ENCODE results near the gene AARSD1.

The AARSD1 gene

DNA sequence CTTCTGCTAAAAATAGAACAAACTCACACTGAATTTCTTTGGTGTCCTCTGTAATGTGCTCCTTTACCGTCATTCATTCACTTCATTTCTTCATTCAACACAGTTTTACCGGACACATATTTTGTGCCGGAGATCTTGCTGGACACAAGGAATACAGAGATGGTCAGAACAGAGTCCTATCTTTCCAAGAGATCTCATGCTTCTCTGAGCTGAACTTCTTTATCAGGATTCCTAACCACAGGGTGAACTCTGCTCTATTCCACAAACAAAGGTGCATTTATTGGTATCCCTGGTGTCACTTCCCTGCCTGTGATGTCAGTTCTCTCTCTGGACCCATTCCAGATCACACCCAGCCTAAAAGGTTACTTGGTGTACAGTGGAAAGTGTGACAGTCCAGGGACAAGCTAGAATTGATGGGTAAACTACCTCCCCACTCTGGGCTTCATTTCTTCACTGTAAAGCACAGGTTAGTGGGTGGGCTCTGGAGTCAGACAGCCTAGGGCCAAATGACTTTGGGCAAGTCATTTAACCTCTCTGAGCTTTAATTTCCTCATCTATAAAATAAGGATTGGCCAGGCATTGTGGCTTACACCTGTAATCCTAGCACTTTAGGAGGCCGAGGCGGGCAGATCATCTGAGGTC lies 46.5 kb upstream of the AARSD1 start:
- WGBS, 2 donors (ENCODE audit: extremely low coverage in 2 of 2, insufficient read length in 2 of 2, insufficient replicate concordance in 1 of 2): no CpG with 5 or more reads among the region's 5 CpGs

DNA sequence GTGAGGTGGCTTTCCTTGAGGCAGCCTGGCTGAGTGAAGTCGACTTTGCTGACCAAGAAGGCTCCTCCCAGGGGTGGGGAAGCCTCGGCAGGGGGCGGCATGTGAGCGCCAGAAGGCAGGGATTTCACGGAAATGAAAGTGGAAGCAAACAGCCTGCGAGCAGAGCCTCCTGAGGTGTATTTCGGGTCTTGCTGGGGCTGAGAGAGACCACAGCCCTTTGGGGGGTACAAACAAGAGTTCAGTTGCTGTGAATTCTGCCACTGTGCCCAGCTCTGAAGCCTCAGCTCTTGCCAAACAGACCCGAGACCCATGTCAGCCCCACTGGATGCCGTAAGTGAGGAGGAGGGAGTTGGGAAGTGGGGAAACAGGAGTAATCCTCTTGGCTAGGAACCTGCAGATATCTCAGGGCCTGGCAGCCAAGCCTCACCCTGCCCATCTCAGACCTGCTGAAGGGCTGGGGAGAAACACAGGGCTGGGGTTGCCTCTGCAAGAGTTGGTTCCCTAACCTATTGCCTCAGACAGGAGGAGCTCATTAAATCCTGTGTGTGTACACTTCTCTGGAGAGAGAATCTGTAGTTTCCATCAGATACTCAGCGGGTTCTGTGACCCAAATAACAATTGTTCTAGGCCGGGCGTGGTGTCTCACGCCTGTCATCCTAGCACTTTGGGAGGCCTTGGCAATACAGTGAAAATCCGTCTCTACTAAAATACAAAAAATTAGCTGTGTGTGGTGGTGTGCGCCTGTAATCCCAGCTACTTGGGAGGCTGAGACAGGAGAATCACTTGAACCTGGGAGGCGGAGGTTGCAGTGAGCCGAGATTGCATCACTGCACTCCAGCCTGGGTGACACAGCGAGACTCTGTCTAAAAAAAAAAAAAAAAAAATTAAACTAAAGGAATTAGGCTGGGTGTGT lies 42.6 kb upstream of the AARSD1 start, which contains the start of gene IFI35:
Gene IFI35, plus strand, starts transcription at position 146 of the 913 bp plus-strand sequence. Its CDS starts 164 bp downstream, at position 310.
- Histone ChIP-seq H3K27me3 (ENCODE audit: control insufficient read depth in 3 of 3, insufficient read depth in 3 of 3, low read depth in 1 of 3, low read length in 3 of 3) (no peaks in the 10 kb centered on the region), H3K27ac (replicated peaks; ENCODE audit: low read length) (peak within 1 kb of the TSS; percentile 66), H3K23ac (ENCODE audit: low read depth, low read length, poor library complexity) (peak within 1 kb of the TSS; percentile 16), H3K14ac (ENCODE audit: low read length) (no peak within 1 kb of the TSS), H3K36me3 (replicated peaks in 1 of 2; ENCODE audit: control insufficient read depth in 2 of 2, insufficient read depth in 2 of 2, low read length in 2 of 2) (peaks cover 17 to 28% of the 10 kb centered on the region in 2 donors), H2BK5ac (ENCODE audit: low read length) (no peak within 1 kb of the TSS), H2AFZ (ENCODE audit: low read length) (peak within 1 kb of the TSS; percentile 77), H3K9ac (ENCODE audit: low read depth, low read length, poor library complexity) (peak within 1 kb of the TSS; percentile 84), H3K18ac (ENCODE audit: low read length) (no peak within 1 kb of the TSS), H3K9me3 (replicated peaks in 1 of 2; ENCODE audit: control insufficient read depth in 2 of 2, insufficient read depth in 1 of 2, low read depth in 1 of 2, low read length in 2 of 2) (no peaks in the 10 kb centered on the region), H4K91ac (ENCODE audit: low read depth, low read length, poor library complexity) (no peak within 1 kb of the TSS), H2BK15ac (ENCODE audit: low read length) (no peak within 1 kb of the TSS), H3K4me1 (ENCODE audit: control insufficient read depth in 2 of 2, insufficient read depth in 1 of 2, low read depth in 1 of 2, low read length in 2 of 2) (peaks cover 0 to 5% of the 10 kb centered on the region in 2 donors), H3K4me2 (ENCODE audit: insufficient read depth, low read length, poor library complexity, severe bottlenecking) (peak within 1 kb of the TSS; percentile 14), H4K8ac (ENCODE audit: low read depth, low read length) (no peak within 1 kb of the TSS), H2BK12ac (ENCODE audit: low read length) (no peak within 1 kb of the TSS), H3K4me3 (ENCODE audit: low read length in 2 of 2) (peak within 1 kb of the TSS in 1 of 2 donors; percentile 7), H2AK5ac (ENCODE audit: low read depth, low read length) (no peak within 1 kb of the TSS), H3K79me1 (ENCODE audit: low read depth, low read length) (no peaks in the 10 kb centered on the region), H3K4ac (ENCODE audit: low read length) (no peak within 1 kb of the TSS), H2BK120ac (ENCODE audit: low read depth, low read length) (no peak within 1 kb of the TSS)
- DNase-seq (ENCODE audit: low spot score): no peak
- WGBS, 2 donors (ENCODE audit: extremely low coverage in 2 of 2, insufficient read length in 2 of 2, insufficient replicate concordance in 1 of 2): no CpG with 5 or more reads among the region's 18 CpGs

More for the DNA sequence above, 46.5 kb upstream of the AARSD1 start:
- H3K9me3 ChIP-seq (replicated peaks in 1 of 2; ENCODE audit: control insufficient read depth in 2 of 2, insufficient read depth in 1 of 2, low read depth in 1 of 2, low read length in 2 of 2): no peaks in the 10 kb centered on the region
- no peak overlapping the region for H2BK120ac ChIP-seq (ENCODE audit: low read depth, low read length)
- no peak overlapping the region for H3K14ac ChIP-seq (ENCODE audit: low read length)
- H3K18ac ChIP-seq (ENCODE audit: low read length): no peak overlapping the region
- no peak overlapping the region for H2AFZ ChIP-seq (ENCODE audit: low read length)
- no peak overlapping the region for H3K27ac ChIP-seq (replicated peaks; ENCODE audit: low read length)
- DNase-seq (ENCODE audit: low spot score): no peak
- H3K4me3 ChIP-seq (ENCODE audit: low read length in 2 of 2): no peak overlapping the region
- no peak overlapping the region for H2BK5ac ChIP-seq (ENCODE audit: low read length)
- H2BK12ac ChIP-seq (ENCODE audit: low read length): no peak overlapping the region
- H3K4me2 ChIP-seq (ENCODE audit: insufficient read depth, low read length, poor library complexity, severe bottlenecking): no peak overlapping the region
- no peaks in the 10 kb centered on the region for H3K27me3 ChIP-seq (ENCODE audit: control insufficient read depth in 3 of 3, insufficient read depth in 3 of 3, low read depth in 1 of 3, low read length in 3 of 3)
- no peak overlapping the region for H3K9ac ChIP-seq (ENCODE audit: low read depth, low read length, poor library complexity)
- no peak overlapping the region for H3K4ac ChIP-seq (ENCODE audit: low read length)
- no peak overlapping the region for H2AK5ac ChIP-seq (ENCODE audit: low read depth, low read length)
- H4K8ac ChIP-seq (ENCODE audit: low read depth, low read length): no peak overlapping the region
- H3K4me1 ChIP-seq (ENCODE audit: control insufficient read depth in 2 of 2, insufficient read depth in 1 of 2, low read depth in 1 of 2, low read length in 2 of 2): peaks cover 11 to 12% of the 10 kb centered on the region in 2 donors
- no peak overlapping the region for H3K23ac ChIP-seq (ENCODE audit: low read depth, low read length, poor library complexity)
- peaks cover 4 to 11% of the 10 kb centered on the region in 2 donors for H3K36me3 ChIP-seq (replicated peaks in 1 of 2; ENCODE audit: control insufficient read depth in 2 of 2, insufficient read depth in 2 of 2, low read length in 2 of 2)
- H3K79me1 ChIP-seq (ENCODE audit: low read depth, low read length): peaks cover 2% of the 10 kb centered on the region
- no peak overlapping the region for H4K91ac ChIP-seq (ENCODE audit: low read depth, low read length, poor library complexity)
- H2BK15ac ChIP-seq (ENCODE audit: low read length): no peak overlapping the region

DNA sequence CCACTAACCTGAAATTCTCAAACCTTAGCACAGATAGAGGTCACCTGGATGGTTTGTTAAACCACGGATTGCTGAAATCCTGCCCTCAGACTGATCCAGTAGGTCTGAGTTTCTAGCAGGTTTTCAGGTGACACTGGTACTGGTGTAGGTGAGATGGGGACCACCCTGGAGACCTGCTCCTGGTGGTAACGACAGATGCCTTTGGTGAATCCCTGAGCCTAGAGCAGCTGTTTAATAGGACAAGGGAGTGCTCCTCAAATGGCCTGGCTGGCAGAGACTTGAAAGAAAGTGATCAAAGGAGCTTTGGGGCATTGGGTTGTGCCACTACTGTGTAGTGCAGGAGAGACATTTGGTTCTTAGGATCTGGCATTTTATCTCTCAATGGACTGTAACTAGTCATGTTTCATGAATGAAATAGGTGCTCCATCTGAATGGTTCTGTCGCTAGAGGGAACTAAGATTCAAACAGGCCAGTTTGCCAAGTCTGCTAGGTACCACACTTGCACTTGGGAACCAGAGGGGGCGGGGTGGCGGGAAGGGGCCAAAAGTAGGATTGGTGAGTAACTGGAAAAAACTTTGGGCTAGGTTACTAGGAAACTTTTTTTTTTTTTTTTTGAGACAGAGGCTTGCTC lies 39.4 kb upstream of the AARSD1 start:
- DNase-seq (ENCODE audit: low spot score): no peak
- Histone ChIP-seq H2AK5ac (ENCODE audit: low read depth, low read length) (no peak overlapping the region), H3K36me3 (replicated peaks in 1 of 2; ENCODE audit: control insufficient read depth in 2 of 2, insufficient read depth in 2 of 2, low read length in 2 of 2) (peaks cover 34 to 56% of the 10 kb centered on the region in 2 donors), H3K4ac (ENCODE audit: low read length) (no peak overlapping the region), H3K27ac (replicated peaks; ENCODE audit: low read length) (no peak overlapping the region), H2BK12ac (ENCODE audit: low read length) (no peak overlapping the region), H2BK5ac (ENCODE audit: low read length) (no peak overlapping the region), H3K4me3 (ENCODE audit: low read length in 2 of 2) (no peak overlapping the region), H3K27me3 (ENCODE audit: control insufficient read depth in 3 of 3, insufficient read depth in 3 of 3, low read depth in 1 of 3, low read length in 3 of 3) (no peaks in the 10 kb centered on the region), H4K91ac (ENCODE audit: low read depth, low read length, poor library complexity) (no peak overlapping the region), H3K18ac (ENCODE audit: low read length) (no peak overlapping the region), H2BK120ac (ENCODE audit: low read depth, low read length) (no peak overlapping the region), H3K4me1 (ENCODE audit: control insufficient read depth in 2 of 2, insufficient read depth in 1 of 2, low read depth in 1 of 2, low read length in 2 of 2) (peaks cover 0 to 9% of the 10 kb centered on the region in 2 donors), H2AFZ (ENCODE audit: low read length) (no peak overlapping the region), H3K9ac (ENCODE audit: low read depth, low read length, poor library complexity) (peak overlapping the region; percentile 12), H2BK15ac (ENCODE audit: low read length) (no peak overlapping the region), H3K79me1 (ENCODE audit: low read depth, low read length) (peaks cover 5% of the 10 kb centered on the region), H3K23ac (ENCODE audit: low read depth, low read length, poor library complexity) (no peak overlapping the region), H3K14ac (ENCODE audit: low read length) (no peak overlapping the region), H3K9me3 (replicated peaks in 1 of 2; ENCODE audit: control insufficient read depth in 2 of 2, insufficient read depth in 1 of 2, low read depth in 1 of 2, low read length in 2 of 2) (no peaks in the 10 kb centered on the region), H3K4me2 (ENCODE audit: insufficient read depth, low read length, poor library complexity, severe bottlenecking) (no peak overlapping the region), H4K8ac (ENCODE audit: low read depth, low read length) (no peak overlapping the region)
- WGBS, 2 donors (ENCODE audit: extremely low coverage in 2 of 2, insufficient read length in 2 of 2, insufficient replicate concordance in 1 of 2): no CpG with 5 or more reads among the region's 5 CpGs

Measured in neuronal stem cell (in vitro differentiated cells).